ENCODE results near the gene LFNG.

Gene LFNG

DNA sequence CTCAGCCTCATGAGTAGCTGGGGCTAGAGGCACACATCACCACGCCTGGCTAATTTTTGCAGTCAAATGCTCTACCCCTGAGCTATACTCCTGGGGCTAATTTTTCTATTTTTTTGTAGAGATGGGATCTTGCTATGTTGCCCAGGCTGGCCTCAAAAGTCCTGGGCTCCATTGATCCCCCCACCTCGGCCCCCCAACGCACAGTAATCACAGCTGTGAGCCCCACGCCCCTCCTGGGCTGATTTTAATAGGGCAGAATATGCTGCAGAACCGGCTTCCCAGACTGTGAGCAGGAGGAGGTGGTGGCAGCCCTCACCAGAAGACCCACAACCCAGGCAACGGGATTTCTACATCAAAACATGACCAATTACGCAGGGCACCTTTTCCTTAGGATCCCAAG, 20.6 kb downstream of the LFNG start:
- no peaks in the 10 kb centered on the region for H3K27me3 Mint-ChIP-seq
- intact Hi-C loops (cut with micrococcal nuclease) = no loop called here
- peaks cover 25% of the 10 kb centered on the region for H3K4me1 Mint-ChIP-seq (ENCODE audit: low read depth)
- peaks cover 80% of the 10 kb centered on the region for H3K36me3 Mint-ChIP-seq (ENCODE audit: low read depth)
- H3K4me3 Mint-ChIP-seq = no peak overlapping the region
- no peak overlapping the region for H3K27ac Mint-ChIP-seq
- no peaks in the 10 kb centered on the region for H3K9me3 Mint-ChIP-seq

DNA sequence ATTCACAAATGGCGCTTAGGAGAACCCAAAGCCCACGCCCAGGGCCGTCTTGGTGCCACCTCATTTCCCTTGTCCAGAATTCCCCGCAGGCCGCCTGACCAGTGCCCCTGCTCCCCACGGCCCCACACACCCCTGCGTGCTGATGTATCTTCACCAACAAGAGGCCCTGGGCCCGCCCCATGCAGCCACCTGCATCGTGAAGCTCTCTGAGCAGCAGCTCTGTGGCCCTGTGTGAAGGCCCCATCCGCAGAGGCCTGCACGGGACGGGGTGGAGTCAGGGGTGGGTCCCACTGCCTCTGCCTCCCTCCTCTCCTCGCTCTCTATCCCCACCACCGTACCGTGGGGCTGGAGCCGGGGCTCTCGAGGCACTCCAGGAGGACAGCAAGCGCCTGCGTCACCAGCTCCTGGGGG, 21.1 kb downstream of the LFNG start:
- Mint-ChIP-seq H3K9me3 (no peaks in the 10 kb centered on the region), H3K27me3 (no peaks in the 10 kb centered on the region), H3K27ac (no peak overlapping the region), H3K4me1 (ENCODE audit: low read depth) (peaks cover 21% of the 10 kb centered on the region), H3K4me3 (no peak overlapping the region), H3K36me3 (ENCODE audit: low read depth) (peaks cover 85% of the 10 kb centered on the region)
- intact Hi-C loops (cut with micrococcal nuclease) = no loop called here

DNA sequence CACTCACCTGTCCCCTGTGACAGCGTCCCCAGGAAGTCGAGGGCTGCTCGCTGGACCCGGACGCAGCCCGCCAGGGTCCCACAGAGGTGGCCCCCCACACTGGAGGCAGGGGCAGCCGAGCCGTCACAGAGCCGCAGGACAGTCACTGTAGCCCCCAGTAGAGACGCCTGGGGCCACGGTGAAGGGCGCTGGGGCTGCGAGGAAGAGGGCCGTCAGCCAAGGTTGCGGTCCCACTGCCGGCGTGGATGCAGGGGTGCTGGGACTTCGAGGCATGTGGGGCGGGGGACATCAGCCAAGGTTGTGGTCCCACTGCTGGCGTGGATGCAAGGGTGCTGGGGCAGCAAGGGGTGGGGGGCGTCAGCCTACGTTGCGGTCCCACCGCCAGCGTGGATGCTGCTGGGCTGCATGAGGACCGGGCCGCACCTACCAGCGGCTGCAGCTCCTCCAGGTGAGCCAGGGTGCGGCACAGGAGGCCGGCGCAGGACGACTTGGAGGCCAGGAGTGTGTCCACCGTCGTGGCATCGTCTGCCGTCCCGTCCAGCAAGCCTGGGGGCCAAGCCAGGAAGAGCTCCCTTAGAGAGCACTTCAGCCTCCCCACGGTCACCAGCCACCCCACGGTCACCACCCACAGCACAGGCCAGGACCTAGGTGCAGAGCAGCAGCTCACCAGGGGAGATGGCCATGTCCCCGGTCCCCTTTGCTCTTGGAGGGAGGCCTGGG, 21.9 kb downstream of the LFNG start:
- H3K27ac Mint-ChIP-seq = no peak overlapping the region
- H3K4me1 Mint-ChIP-seq (ENCODE audit: low read depth) = peaks cover 21% of the 10 kb centered on the region
- no peaks in the 10 kb centered on the region for H3K9me3 Mint-ChIP-seq
- no peak overlapping the region for H3K4me3 Mint-ChIP-seq
- intact Hi-C loops (cut with micrococcal nuclease) = no loop called here
- H3K27me3 Mint-ChIP-seq = no peaks in the 10 kb centered on the region
- H3K36me3 Mint-ChIP-seq (ENCODE audit: low read depth) = peaks cover 93% of the 10 kb centered on the region

DNA sequence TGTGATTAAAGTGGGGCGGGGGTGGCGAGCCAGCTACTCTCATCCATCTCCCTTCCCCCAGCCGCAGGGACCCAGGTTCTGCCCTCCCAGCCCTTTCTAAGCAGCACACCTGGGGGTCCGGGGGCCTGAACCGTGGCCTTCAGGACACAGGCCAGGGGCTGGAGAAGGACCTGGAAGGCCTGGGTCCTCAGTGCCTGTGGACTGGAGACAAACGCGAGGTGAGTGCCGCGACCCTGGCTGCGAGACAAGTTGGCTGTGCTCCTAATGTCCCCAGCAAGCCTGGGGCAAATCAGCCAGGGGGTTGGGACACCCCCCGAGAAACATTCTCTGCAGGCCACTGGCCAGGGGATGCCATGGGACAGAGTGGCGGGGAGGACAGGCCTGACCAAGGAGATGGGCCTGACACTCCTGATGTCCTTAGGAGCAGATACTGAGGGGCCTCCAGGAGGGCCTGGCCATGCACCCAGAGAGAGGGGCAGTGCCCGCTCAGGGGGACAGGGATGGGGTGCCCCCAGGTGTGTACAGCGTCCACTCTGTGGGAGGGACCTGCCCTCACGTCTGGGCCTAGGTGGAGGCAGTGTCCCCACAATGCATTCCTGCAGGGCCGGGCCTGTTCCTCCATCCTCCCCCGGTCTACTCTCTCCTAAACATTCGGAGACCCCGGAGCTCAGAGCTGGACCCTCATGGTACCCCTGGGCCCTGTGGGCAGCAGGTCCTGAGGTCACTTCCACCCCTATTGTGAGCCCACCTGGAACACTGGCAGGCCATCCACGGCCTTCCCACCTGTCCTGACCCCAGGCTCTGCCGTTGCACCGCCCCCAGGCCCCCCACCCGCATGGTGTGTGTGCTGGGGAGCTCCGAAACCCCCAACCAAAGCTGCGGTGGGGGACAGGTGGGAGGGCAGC, 22.7 kb downstream of the LFNG start:
- no peak overlapping the region for H3K4me3 Mint-ChIP-seq
- no peaks in the 10 kb centered on the region for H3K9me3 Mint-ChIP-seq
- peaks cover 21% of the 10 kb centered on the region for H3K4me1 Mint-ChIP-seq (ENCODE audit: low read depth)
- H3K27me3 Mint-ChIP-seq = no peaks in the 10 kb centered on the region
- H3K36me3 Mint-ChIP-seq (ENCODE audit: low read depth) = peaks cover 100% of the 10 kb centered on the region
- intact Hi-C loops (cut with micrococcal nuclease) = no loop called here
- no peak overlapping the region for H3K27ac Mint-ChIP-seq

DNA sequence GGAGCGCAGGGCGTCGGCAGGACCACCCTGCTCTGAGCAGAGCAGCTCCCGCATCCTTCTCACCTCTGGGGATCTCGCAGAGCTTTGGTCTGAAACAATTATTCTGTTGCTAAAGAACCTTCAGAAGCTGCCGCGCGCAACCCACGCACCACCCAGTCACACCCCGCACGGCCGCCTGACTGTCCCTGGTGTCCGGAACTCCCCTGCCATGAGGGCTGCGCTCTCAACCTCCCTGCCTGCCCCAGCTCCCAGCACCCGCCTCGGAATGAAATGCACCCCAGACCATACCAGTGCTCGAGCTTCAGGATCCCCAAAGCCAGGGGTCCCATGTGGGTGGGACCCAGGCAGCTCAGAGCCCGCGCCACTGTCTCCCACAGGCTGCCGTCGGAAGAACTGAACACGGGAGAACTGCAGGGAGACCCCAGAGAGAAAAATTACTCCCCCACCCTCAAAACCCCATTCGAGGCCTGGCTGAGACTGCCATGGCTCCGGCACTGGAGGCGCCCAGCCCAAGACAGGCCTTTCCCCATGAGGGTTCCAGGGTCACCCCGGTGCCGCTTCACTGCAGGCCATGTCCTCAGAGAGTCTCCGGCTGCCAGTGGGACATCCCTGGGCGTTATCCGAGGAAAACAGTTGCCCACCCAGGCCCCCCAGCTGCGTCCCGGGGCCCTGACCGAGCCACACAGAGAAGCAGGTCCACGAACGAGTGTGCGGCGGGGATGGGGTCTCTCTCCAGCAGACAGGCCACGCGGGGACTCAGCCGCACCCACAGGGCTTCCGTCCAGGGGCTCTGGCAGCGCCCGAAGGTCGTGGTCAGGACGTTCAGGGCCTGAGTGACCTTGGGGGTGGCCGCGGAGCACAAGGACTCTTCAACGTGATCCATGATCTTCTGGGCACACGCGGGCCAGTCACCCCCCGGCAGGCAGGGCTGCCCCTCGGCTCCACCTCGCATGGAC, 23.6 kb downstream of the LFNG start:
- H3K36me3 Mint-ChIP-seq (ENCODE audit: low read depth) = peaks cover 100% of the 10 kb centered on the region
- H3K9me3 Mint-ChIP-seq = no peaks in the 10 kb centered on the region
- no peak overlapping the region for H3K4me3 Mint-ChIP-seq
- no peaks in the 10 kb centered on the region for H3K27me3 Mint-ChIP-seq
- H3K4me1 Mint-ChIP-seq (ENCODE audit: low read depth) = peaks cover 21% of the 10 kb centered on the region
- H3K27ac Mint-ChIP-seq = peak overlapping the region; percentile 70
- intact Hi-C loops (cut with micrococcal nuclease) = no loop called here

DNA sequence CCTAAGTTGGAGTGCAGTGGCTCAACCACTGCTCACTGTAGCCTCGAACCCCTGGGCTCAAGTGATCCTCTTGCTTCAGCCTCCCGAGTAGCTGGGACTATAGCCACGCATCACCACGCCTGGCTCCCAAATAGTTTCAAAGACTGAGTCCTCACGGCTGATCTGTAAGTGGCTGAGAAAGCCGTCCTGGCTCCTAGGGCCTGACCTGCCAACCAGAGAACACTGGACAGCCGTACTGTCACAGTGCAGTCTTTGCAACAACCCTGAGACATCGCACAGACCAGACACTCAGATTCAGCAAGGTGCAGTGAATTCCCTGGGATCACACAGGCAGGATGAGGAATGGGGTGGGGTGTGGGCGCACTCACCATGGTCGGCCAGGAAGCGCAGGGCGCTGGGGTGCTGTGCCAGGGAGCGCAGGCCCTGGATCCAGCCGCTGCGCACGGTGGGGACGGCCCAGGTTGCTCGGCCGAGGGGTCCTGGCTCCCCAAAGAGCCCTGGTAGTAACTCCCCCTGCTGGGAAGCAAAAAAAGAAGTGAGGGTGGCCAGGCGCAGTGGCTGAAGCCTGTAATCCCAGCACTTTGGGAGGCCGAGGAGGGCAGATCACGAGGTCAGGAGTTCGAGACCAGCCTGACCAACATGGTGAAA, 25.1 kb downstream of the LFNG start:
- H3K27me3 Mint-ChIP-seq = no peaks in the 10 kb centered on the region
- H3K4me1 Mint-ChIP-seq (ENCODE audit: low read depth) = peaks cover 25% of the 10 kb centered on the region
- H3K27ac Mint-ChIP-seq = peak overlapping the region; percentile 70
- intact Hi-C loops (cut with micrococcal nuclease) = no loop called here
- H3K4me3 Mint-ChIP-seq = no peak overlapping the region
- H3K36me3 Mint-ChIP-seq (ENCODE audit: low read depth) = peaks cover 100% of the 10 kb centered on the region
- no peaks in the 10 kb centered on the region for H3K9me3 Mint-ChIP-seq

DNA sequence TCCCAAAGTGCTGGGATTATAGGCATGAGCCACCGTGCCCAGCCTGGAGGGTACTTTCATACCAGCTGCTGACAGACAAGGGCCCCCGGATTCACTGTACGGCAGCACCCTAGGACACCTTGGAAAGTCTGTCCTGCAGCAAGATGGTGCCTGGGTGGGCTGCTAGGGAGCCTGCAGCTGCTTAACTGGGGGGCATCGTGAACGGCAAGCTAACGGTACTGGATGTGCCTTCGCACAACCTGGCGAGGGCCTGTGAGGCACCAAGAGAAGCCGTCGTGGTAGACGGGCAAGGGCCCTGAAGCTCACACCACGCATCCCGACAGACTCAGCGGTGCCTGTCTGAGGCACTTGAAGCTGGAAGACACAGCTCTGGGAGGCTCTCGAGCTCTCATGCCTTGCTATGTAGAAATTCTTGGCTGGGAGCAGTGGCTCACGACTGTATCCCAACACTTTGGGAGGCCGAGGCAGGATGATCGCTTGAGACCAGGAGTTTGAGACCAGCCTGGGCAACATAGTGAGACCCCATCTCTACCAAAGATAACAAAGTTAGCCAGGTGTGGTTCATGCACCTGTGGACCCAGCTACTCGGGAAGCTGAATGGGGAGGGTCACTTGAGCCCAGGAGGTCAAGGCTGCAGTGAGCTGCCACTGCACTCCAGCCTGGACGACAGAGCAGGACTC, 26.3 kb downstream of the LFNG start:
- H3K36me3 Mint-ChIP-seq (ENCODE audit: low read depth) = peaks cover 100% of the 10 kb centered on the region
- no peak overlapping the region for H3K4me3 Mint-ChIP-seq
- no peak overlapping the region for H3K27ac Mint-ChIP-seq
- peaks cover 27% of the 10 kb centered on the region for H3K4me1 Mint-ChIP-seq (ENCODE audit: low read depth)
- intact Hi-C loops (cut with micrococcal nuclease) = no loop called here
- H3K9me3 Mint-ChIP-seq = no peaks in the 10 kb centered on the region
- no peaks in the 10 kb centered on the region for H3K27me3 Mint-ChIP-seq

DNA sequence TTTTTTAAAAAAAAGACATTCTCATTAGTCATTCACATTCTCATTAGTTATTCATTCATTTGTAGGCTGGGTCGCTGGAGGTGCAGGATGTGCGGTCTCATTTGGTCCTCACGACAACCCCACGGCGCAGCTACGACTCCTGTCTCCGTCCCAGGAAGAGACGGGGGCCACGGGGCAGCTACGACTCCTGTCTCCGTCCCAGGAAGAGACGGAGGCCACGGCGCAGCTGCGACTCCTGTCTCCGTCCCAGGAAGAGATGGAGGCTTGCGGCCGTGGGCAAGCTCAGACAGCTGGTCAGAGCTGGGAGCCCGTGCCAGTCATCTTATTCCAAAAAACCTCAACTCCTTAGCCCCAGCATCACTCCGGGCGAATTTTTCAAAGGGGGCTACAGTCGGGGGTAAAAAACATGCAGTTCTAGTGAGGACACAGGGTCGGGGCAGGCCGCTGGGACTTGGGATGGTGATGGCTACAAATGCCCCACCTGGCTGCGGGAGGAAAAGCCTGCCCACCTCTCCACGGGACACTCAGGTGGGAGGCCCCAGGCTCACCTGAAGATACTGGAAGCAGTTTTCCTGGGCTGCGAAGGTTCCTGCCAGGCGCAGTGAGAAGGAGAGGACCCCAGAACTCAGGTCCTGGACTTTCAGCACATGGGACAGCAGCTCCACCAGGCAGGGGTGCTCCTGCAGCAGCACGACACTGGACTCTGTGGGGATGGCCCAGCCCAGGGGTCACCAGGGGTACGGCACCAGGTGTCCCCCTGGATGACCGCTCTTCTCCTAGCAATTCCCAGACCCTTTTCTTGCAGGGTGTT, 27.4 kb downstream of the LFNG start:
- Mint-ChIP-seq H3K4me1 (ENCODE audit: low read depth) (peaks cover 27% of the 10 kb centered on the region), H3K36me3 (ENCODE audit: low read depth) (peaks cover 99% of the 10 kb centered on the region), H3K9me3 (no peaks in the 10 kb centered on the region), H3K27me3 (no peaks in the 10 kb centered on the region), H3K27ac (no peak overlapping the region), H3K4me3 (no peak overlapping the region)
- intact Hi-C loops (cut with micrococcal nuclease) = no loop called here

DNA sequence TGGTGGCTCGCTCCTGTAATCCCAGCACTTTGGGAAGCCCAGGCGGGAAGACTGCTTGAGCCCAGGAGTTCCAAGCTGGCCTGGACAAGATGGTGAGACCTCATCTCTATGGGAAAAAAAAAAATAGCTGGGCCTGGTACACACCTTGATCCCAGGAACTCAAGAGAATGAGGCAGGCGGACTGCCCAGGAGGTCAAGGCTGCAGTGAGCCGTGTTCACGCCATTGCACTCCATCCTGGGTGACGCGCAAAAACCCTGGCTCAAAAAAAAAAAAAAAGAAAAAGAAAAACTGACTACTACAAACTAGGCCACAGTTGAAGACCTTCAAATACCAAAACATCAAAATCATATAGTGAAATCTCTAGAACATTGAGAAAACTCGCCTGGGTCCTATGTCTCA, 31.8 kb downstream of the LFNG start:
- H3K27ac Mint-ChIP-seq = no peak overlapping the region
- H3K4me1 Mint-ChIP-seq (ENCODE audit: low read depth) = peaks cover 28% of the 10 kb centered on the region
- intact Hi-C loops (cut with micrococcal nuclease) = no loop called here
- H3K36me3 Mint-ChIP-seq (ENCODE audit: low read depth) = peaks cover 81% of the 10 kb centered on the region
- no peaks in the 10 kb centered on the region for H3K9me3 Mint-ChIP-seq
- H3K27me3 Mint-ChIP-seq = no peaks in the 10 kb centered on the region
- no peak overlapping the region for H3K4me3 Mint-ChIP-seq

DNA sequence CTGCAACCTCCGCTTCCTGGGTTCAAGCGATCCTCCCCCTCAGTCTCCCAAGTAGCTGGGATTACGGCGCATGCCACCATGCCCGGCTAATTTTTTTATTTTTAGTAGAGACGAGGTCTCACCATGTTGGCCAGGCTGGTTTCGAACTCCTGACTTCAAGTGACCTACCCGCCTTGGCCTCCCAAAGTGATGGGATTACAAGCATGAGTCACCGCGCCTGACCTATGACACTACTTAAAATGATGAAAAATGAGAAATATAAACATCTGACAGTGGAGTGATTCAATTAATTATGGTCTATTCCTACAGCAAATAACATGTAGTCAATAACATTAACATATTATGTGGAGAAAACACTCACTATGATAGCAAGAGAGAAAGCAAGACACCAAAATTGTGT, 33.5 kb downstream of the LFNG start:
- Mint-ChIP-seq H3K9me3 (no peaks in the 10 kb centered on the region), H3K27ac (no peak overlapping the region), H3K4me1 (ENCODE audit: low read depth) (peaks cover 41% of the 10 kb centered on the region), H3K27me3 (no peaks in the 10 kb centered on the region), H3K36me3 (ENCODE audit: low read depth) (peaks cover 64% of the 10 kb centered on the region), H3K4me3 (no peak overlapping the region)
- intact Hi-C loops (cut with micrococcal nuclease) = no loop called here

DNA sequence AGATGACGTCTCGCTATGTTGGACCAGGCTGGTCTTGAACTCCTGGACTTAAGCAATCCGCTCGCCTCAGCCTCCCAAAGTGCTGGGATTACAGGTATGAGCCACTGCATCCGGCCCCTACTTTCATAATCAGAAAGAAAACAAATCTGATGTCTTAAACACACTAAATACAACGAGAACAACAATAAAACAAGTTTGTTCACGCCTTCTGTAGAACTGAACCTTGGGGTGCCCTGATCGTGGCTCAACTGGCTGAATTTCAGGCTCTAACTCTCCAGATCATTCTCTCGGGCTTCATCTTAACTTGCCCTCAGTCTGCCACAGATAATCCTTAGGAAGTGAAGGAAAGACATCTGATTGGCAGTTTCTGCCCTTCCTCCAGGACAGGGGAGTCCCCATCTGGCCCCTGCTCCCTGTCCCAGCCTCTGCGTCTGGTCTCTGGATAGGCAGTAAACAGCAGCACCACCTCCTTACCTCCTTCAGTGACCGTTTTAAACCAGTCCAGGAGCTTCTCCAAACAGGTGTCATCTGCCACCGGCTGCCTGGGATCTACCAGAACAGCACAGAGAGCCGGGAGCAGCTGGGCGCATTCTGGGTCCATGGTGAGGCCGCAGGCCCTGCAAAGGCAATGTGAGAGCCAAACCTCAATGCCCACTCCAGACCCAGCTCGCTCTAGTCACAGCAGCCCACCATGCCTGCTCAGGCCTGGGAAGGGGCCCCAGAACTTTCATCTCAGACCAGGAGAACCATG, 34.4 kb downstream of the LFNG start:
- Mint-ChIP-seq H3K9me3 (no peaks in the 10 kb centered on the region), H3K27ac (peak overlapping the region; percentile 97), H3K36me3 (ENCODE audit: low read depth) (peaks cover 55% of the 10 kb centered on the region), H3K27me3 (no peaks in the 10 kb centered on the region), H3K4me3 (peak overlapping the region; percentile 86), H3K4me1 (ENCODE audit: low read depth) (peaks cover 48% of the 10 kb centered on the region)
- intact Hi-C loops (cut with micrococcal nuclease) = no loop called here

DNA sequence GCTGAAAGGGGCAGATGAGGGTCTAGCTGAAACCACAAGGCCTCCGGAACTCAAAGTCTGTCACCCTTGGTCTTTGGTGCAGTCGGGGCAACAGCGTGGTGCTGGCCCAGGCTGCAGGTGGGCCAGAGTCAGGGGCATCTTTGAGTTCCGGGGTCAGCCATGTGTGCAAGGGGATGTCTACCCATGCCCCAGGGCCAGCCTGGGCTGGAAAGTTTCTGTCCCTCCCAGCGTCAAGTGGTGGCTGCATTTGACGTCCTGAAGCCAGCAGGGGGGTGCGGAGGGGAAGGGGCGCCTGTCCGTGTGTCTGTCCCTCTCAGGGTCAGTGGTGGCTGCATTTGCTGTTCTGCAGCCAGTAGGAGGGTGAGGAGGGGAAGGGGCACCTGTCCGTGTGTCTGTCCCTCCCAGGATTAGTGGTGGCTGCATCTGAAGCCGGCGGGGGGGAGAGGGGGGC, 35.1 kb downstream of the LFNG start:
- no peaks in the 10 kb centered on the region for H3K9me3 Mint-ChIP-seq
- intact Hi-C loops (cut with micrococcal nuclease) = loop anchor here (5.0 kb wide), 3 partner anchors 32 to 88 kb away; partner anchors contain the start of gene GRIFIN
- H3K4me3 Mint-ChIP-seq = peak overlapping the region; percentile 86
- H3K36me3 Mint-ChIP-seq (ENCODE audit: low read depth) = peaks cover 48% of the 10 kb centered on the region
- peaks cover 48% of the 10 kb centered on the region for H3K4me1 Mint-ChIP-seq (ENCODE audit: low read depth)
- peak overlapping the region; percentile 97 for H3K27ac Mint-ChIP-seq
- no peaks in the 10 kb centered on the region for H3K27me3 Mint-ChIP-seq
